Ovary (tissue), 10 donors: ENCODE measurements around the gene AP1M2. TPM values are rescaled to one million over a fixed set of nuclear protein-coding genes. Genes with fewer than 3 reads are reported as not detected.

Source experiments
- DNase-seq, 5 donors: peaks; one replicate each; pipeline ENCODE4 v3.0.0-alpha.2; 2019 to 2020
- H3K27ac ChIP-seq, 2 donors: fragments of 200-600 bp; one replicate each; pipeline versions ENCODE4 v1.5.1 to v1.8.0; 2019 to 2022
- H3K27me3 ChIP-seq: fragments of 200-600 bp; one replicate; pipeline ENCODE4 v1.8.0; 2022
- H3K36me3 ChIP-seq: fragments of 200-600 bp; sonication (generic); one replicate; pipeline ENCODE4 v1.5.1; 2019
- H3K4me1 ChIP-seq: one replicate; pipeline ENCODE4 v1.8.1; 2013; ENCODE audit warnings: mild to moderate bottlenecking, moderate library complexity; ENCODE audit not compliant: insufficient read depth
- H3K4me3 ChIP-seq: fragments of 200-600 bp; sonication (generic); one replicate; pipeline ENCODE4 v1.5.1; 2017
- H3K9me3 ChIP-seq, 2 donors: fragments of 200-600 bp in 1 of 2; sonication (generic) in 1 of 2; one replicate each; pipeline versions ENCODE4 v1.5.1 to v1.8.1; 2013 to 2019; ENCODE audit warnings: mild to moderate bottlenecking in 1 of 2, moderate library complexity in 1 of 2
- CTCF ChIP-seq, 3 donors: fragments of 450-650 bp in 2 of 3; fragments of 200-600 bp in 1 of 3; IDR thresholded peaks; one replicate each; pipeline versions ENCODE4 v1.5.1 to v1.8.0; 2016 to 2022; ENCODE audit warnings: antibody characterized with exemption in 3 of 3, mild to moderate bottlenecking in 1 of 3
- EP300 ChIP-seq: sonication (generic); formaldehyde crosslinking; IDR thresholded peaks from one replicate; pipeline ENCODE4 v1.6.1; 2017; ENCODE audit warnings: antibody characterized with exemption
- POLR2A ChIP-seq: fragments of 450-650 bp; IDR thresholded peaks from one replicate; pipeline ENCODE4 v1.6.1; 2017; ENCODE audit warnings: antibody characterized with exemption, mild to moderate bottlenecking, moderate library complexity
- WGBS, 3 donors: extraction: QIAGEN DNeasy Blood & Tissue Kit in 1 of 3; methylation state at CpG; one replicate each; pipeline versions ENCODE4 v1.1.5 to v1.1.7; 2013 to 2017; 5-methylcytosine and 5-hydroxymethylcytosine counted together
- intact Hi-C, 4 donors: fragments of 100-400 bp; cut with DNase I; formaldehyde crosslinking; loops; one replicate each; pipeline versions ENCODE4 v1.11.0 to v1.15.1; 2022 to 2023
- long read RNA-seq, 3 donors: library from polyadenylated mRNA in 2 of 3; unstranded in 2 of 3; transcript quantifications; one replicate each; pipeline ENCODE4 v2.0.0 and lab custom pipeline, GENCODE V29; 2021 to 2026
- polyA plus RNA-seq, 2 donors: library from polyadenylated mRNA; stranded (reverse); fragments of 200-250 nt in 1 of 2; fragments of 350-450 nt in 1 of 2; fragmentation: Illumina TruSeq in 1 of 2; extraction: RNeasy Lipid Tissue Mini Kit (QIAGEN cat#74804) in 1 of 2; gene quantifications; one replicate each; pipeline ENCODE4 v1.2.3, GENCODE V29; 2013 to 2014
- total RNA-seq, 7 donors: library from RNA; depleted of rRNA in 2 of 7; stranded (reverse); fragments of >200 nt in 2 of 7; fragmentation: NEBNext Ultra II Directional in 3 of 7; extraction: Animal tissue kit (Norgen Biotek cat#: 25700) in 3 of 7; gene quantifications; one replicate each; pipeline versions ENCODE4 v1.1.0 to v1.2.4, GENCODE V29; 2016 to 2023
- donor health status: DM: no; HTN: no; CAD: no; lungs with moderate emphysema.
- donor health status: DM: no; HTN: no; CAD: no.
- donor health status: Bipolar disorder and iron deficiency.
- donor health status: DM: yes; HTN: yes; CAD: no.
- donor health status: DM: no; HTN: no; CAD: no.
- donor health status: DM: yes; HTN: yes; CAD: no.

The AP1M2 gene
- 10 to 100 TPM in 1 of 7 donors, 1 to 10 TPM in 4, under 1 TPM in 1, not detected in 1; 0.86 to 45.5 (median 3.8) TPM for total RNA-seq
- under 1 TPM; 0.19 to 0.40 TPM for polyA plus RNA-seq
- long read RNA-seq, donor 1 = 0 reads
- long read RNA-seq, donor 2, partial matches to known transcripts = 0 of 4 reads
- long read RNA-seq, donor 2, other reads (novel, unspliced or antisense) = 0 of 4 reads
- long read RNA-seq, donor 3, transcript AP1M2-201 (12 exons, 1,749 nt) = major isoform, 9 of 18 reads
- long read RNA-seq, donor 3, partial matches to known transcripts = 3 of 18 reads
- long read RNA-seq, donor 3, other reads (novel, unspliced or antisense) = 3 of 18 reads

GRCh38 chr19:10587022-10587838 is at the start of gene AP1M2:
Gene AP1M2 (minus strand): TSS chr19:10587312. CDS start chr19:10587231, 81 bp downstream.
- no peak within 1 kb of the TSS for H3K4me3 ChIP-seq
- H3K27me3 ChIP-seq = no peaks in the 10 kb centered on the region
- no peak within 1 kb of the TSS for H3K27ac ChIP-seq

GRCh38 chr19:10636304-10636972 is 49.3 kb upstream of the AP1M2 start:
- Histone ChIP-seq H3K9me3 (no peaks in the 10 kb centered on the region), H3K4me1 (no peaks in the 10 kb centered on the region), H3K27me3 (no peaks in the 10 kb centered on the region), H3K4me3 (no peak overlapping the region), H3K36me3 (no peaks in the 10 kb centered on the region), H3K27ac (no peak overlapping the region)
- WGBS, 3 donors = 85 to 88% (median 87%) methylated on average over 37 of the region's 37 CpGs
- TF ChIP-seq EP300 (no peak), CTCF (IDR thresholded peaks at IDR 0.05) (no peak), POLR2A (no peak)
- intact Hi-C loops = no loop called here
- no peak for DNase-seq

More at GRCh38 chr19:10587022-10587838, at the start of gene AP1M2:
- TF ChIP-seq EP300 (no peak), CTCF (IDR thresholded peaks at IDR 0.05) (no peak), POLR2A (no peak)
- 14 to 16% (median 15%) methylated on average over 34 to 35 of the region's 35 CpGs for WGBS, 3 donors
- no peaks in the 10 kb centered on the region for H3K4me1 ChIP-seq
- no peaks in the 10 kb centered on the region for H3K36me3 ChIP-seq
- no peaks in the 10 kb centered on the region for H3K9me3 ChIP-seq
- intact Hi-C loops = no loop called here
- no peak for DNase-seq

GRCh38 chr19:10634963-10635362 is 47.9 kb upstream of the AP1M2 start:
- Histone ChIP-seq H3K27me3 (no peaks in the 10 kb centered on the region), H3K27ac (no peak overlapping the region), H3K36me3 (no peaks in the 10 kb centered on the region), H3K4me3 (no peak overlapping the region), H3K4me1 (no peaks in the 10 kb centered on the region), H3K9me3 (no peaks in the 10 kb centered on the region)
- 71 to 83% (median 80%) methylated on average over 6 of the region's 6 CpGs for WGBS, 3 donors
- intact Hi-C loops = no loop called here
- no peak for TF ChIP-seq EP300
- no peak for TF ChIP-seq CTCF (IDR thresholded peaks at IDR 0.05)
- no peak for TF ChIP-seq POLR2A
- no peak for DNase-seq

GRCh38 chr19:10634430-10634829 is 47.3 kb upstream of the AP1M2 start:
- TF ChIP-seq CTCF (IDR thresholded peaks at IDR 0.05) (no peak), EP300 (no peak), POLR2A (no peak)
- intact Hi-C loops = no loop called here
- no peak overlapping the region for H3K4me3 ChIP-seq
- H3K27me3 ChIP-seq = no peaks in the 10 kb centered on the region
- DNase-seq = no peak
- H3K36me3 ChIP-seq = no peaks in the 10 kb centered on the region
- 88 to 91% (median 89%) methylated on average over 7 of the region's 7 CpGs for WGBS, 3 donors
- no peaks in the 10 kb centered on the region for H3K9me3 ChIP-seq
- no peak overlapping the region for H3K27ac ChIP-seq
- H3K4me1 ChIP-seq = no peaks in the 10 kb centered on the region
